K562 (cell line): Measurements from ENCODE around the gene KYAT1. TPM values are rescaled to one million over a fixed set of nuclear protein-coding genes. Genes with fewer than 3 reads are reported as not detected.

Source experiments
- ATAC-seq: fragments of 200-7000 bp; cut with Tn5 transposase; 3 replicates; pipeline ENCODE4 v1.9.1; 2020; ENCODE audit warnings: moderate library complexity
- BruUV-seq: library from RNA; stranded (reverse); fragments of 400-500 nt; replicated peaks from 2 replicates; lab custom pipeline; 2021; lab: Mats Ljungman, UMichigan
- CTCF ChIA-PET: fragments of 300-600 bp; formaldehyde crosslinking; extraction: SDS; loops from one replicate; lab custom pipeline; 2021; ENCODE audit warnings: low intra/inter-chr PET ratio; lab: Yijun Ruan, JAX
- POLR2A ChIA-PET: fragments of 300-600, 350-650 bp; sonication (Branson Sonifier 250); formaldehyde crosslinking; extraction: SDS; loops from one replicate; lab custom pipeline; 2021; ENCODE audit warnings: antibody characterized with exemption, inconsistent platforms; lab: Yijun Ruan, JAX
- DNase-seq, 4 experiments: peaks; one replicate each; pipeline versions ENCODE4 v3.0.0 to v3.0.0-alpha.2; 2011 to 2018; ENCODE audit warnings: low spot score in 3 of 4, mixed read lengths in 3 of 4; ENCODE audit errors: extremely low read depth in 1 of 4
- FAIRE-seq: peaks from 2 replicates; lab custom pipeline; 2011; peaks lifted over from hg19 to GRCh38; lab: Jason Lieb, UNC
- H2AFZ ChIP-seq: 2 replicates; pipeline ENCODE4 v1.6.0; 2011; ENCODE audit warnings: low read depth, low read length, control low read depth, inconsistent platforms
- H3K27ac ChIP-seq: fragments of 200-600 bp; 3 replicates; pipeline ENCODE4 v1.8.0; 2011; ENCODE audit warnings: low read depth, mild to moderate bottlenecking, control low read depth, inconsistent platforms, low read length, moderate library complexity, mixed read lengths; ENCODE audit errors: extremely low read depth
- H3K27me3 ChIP-seq, 2 experiments: fragments of 300-600 bp in 1 of 2; 2 replicates in 1 of 2; 3 replicates in 1 of 2; pipeline versions ENCODE4 v1.6.0 to v1.8.0; 2011; ENCODE audit warnings: inconsistent platforms in 2 of 2, low read length in 2 of 2, mild to moderate bottlenecking in 1 of 2, mixed read lengths in 1 of 2, moderate library complexity in 1 of 2; ENCODE audit not compliant: control insufficient read depth in 2 of 2, insufficient read depth in 2 of 2
- H3K36me3 ChIP-seq: fragments of 300-600 bp; 3 replicates; pipeline ENCODE4 v1.8.0; 2011; ENCODE audit warnings: mild to moderate bottlenecking, low read length, inconsistent platforms; ENCODE audit not compliant: control insufficient read depth, insufficient read depth
- H3K4me1 ChIP-seq, 2 experiments: fragments of 200-600 bp in 1 of 2; replicated peaks in 1 of 2; 2 replicates in 1 of 2; 3 replicates in 1 of 2; pipeline versions ENCODE4 v1.5.1 to v1.8.0; 2011; ENCODE audit warnings: inconsistent platforms in 2 of 2, low read length in 2 of 2, mild to moderate bottlenecking in 1 of 2, mixed read lengths in 1 of 2, moderate library complexity in 1 of 2; ENCODE audit not compliant: control insufficient read depth in 2 of 2, insufficient read depth in 2 of 2
- H3K4me2 ChIP-seq: 2 replicates; pipeline ENCODE4 v1.6.1; 2011; ENCODE audit warnings: low read length, control low read depth, inconsistent platforms, mixed read lengths; ENCODE audit not compliant: insufficient read depth
- H3K4me3 ChIP-seq: fragments of 200-600 bp; sonication (generic), shearing (Covaris generic); 2 replicates; pipeline ENCODE4 v1.5.1; 2016; ENCODE audit warnings: control low read depth, inconsistent platforms
- H3K79me2 ChIP-seq: fragments of 200-600 bp; 3 replicates; pipeline ENCODE4 v1.8.0; 2011; ENCODE audit warnings: low read length, inconsistent platforms; ENCODE audit not compliant: control insufficient read depth, insufficient read depth
- H3K9ac ChIP-seq, 2 experiments: 2 replicates each; pipeline versions ENCODE4 v1.6.0 to v1.6.1; 2011; ENCODE audit warnings: low read depth in 2 of 2, low read length in 2 of 2, control low read depth in 1 of 2, inconsistent platforms in 1 of 2, mild to moderate bottlenecking in 1 of 2, mixed read lengths in 1 of 2; ENCODE audit not compliant: insufficient read depth in 1 of 2
- H3K9me1 ChIP-seq: one replicate; pipeline ENCODE4 v1.6.0; 2011; ENCODE audit warnings: inconsistent platforms, mild to moderate bottlenecking, low read length, moderate library complexity; ENCODE audit not compliant: control insufficient read depth, insufficient read depth
- H3K9me3 ChIP-seq: replicated peaks from 2 replicates; pipeline ENCODE4 v1.5.1; 2011; ENCODE audit warnings: low read depth, low read length, inconsistent platforms; ENCODE audit not compliant: control insufficient read depth, insufficient read depth
- H4K20me1 ChIP-seq: replicated peaks from 2 replicates; pipeline ENCODE4 v1.6.1; 2011; ENCODE audit warnings: low read length, inconsistent platforms, mixed read lengths; ENCODE audit not compliant: control insufficient read depth, insufficient read depth
- ATF3 ChIP-seq, 2 experiments: fragments of 450-650 bp in 1 of 2; sonication (generic) in 1 of 2; formaldehyde crosslinking in 1 of 2; IDR thresholded peaks in 1 of 2; conservative IDR thresholded peaks in 1 of 2; 2 replicates each; pipeline versions ENCODE4 v1.6.1 to v1.8.1; 2016 to 2023; ENCODE audit warnings: mild to moderate bottlenecking in 2 of 2, moderate library complexity in 2 of 2, inconsistent platforms in 1 of 2, missing genetic modification reagents in 1 of 2
- CLOCK ChIP-seq: fragments of 250-450 bp; sonication (Bioruptor Pico); IDR thresholded peaks from 2 replicates; pipeline ENCODE4 v1.4.0; 2020; ENCODE audit warnings: mild to moderate bottlenecking, moderate library complexity, borderline replicate concordance
- HDAC1 ChIP-seq, 2 experiments: fragments of 450-650 bp; IDR thresholded peaks; 2 replicates each; pipeline ENCODE4 v1.6.1; 2016 to 2017; ENCODE audit warnings: inconsistent platforms in 1 of 2, mild to moderate bottlenecking in 1 of 2, moderate library complexity in 1 of 2
- POLR2G ChIP-seq: fragments of 200-400 bp; formaldehyde crosslinking; IDR thresholded peaks from 2 replicates; pipeline ENCODE4 v1.6.1; 2017; ENCODE audit warnings: low read depth, mild to moderate bottlenecking, antibody characterized with exemption, low read length, moderate library complexity
- POLR2H ChIP-seq: IDR thresholded peaks from 2 replicates; pipeline ENCODE4 v1.6.1; 2016; ENCODE audit warnings: missing genetic modification characterization, low read depth, mild to moderate bottlenecking, control low read depth, missing compliant biosample characterization, moderate library complexity
- RB1 ChIP-seq: fragments of 450-650 bp; IDR thresholded peaks from 2 replicates; pipeline ENCODE4 v1.6.1; 2017; ENCODE audit warnings: low read depth, mild to moderate bottlenecking
- TAL1 ChIP-seq: fragments of 450-650 bp; IDR thresholded peaks from 2 replicates; pipeline ENCODE4 v1.6.1; 2016; ENCODE audit warnings: mild to moderate bottlenecking
- TBL1XR1 ChIP-seq, 2 experiments: IDR thresholded peaks; 2 replicates each; pipeline ENCODE4 v1.6.1; 2012; ENCODE audit warnings: improper control_type of control experiment in 2 of 2, low read length in 2 of 2, mild to moderate bottlenecking in 1 of 2
- TCF3 ChIP-seq: sonication (generic); formaldehyde crosslinking; IDR thresholded peaks from 2 replicates; pipeline ENCODE4 v1.4.0; 2020; ENCODE audit warnings: mild to moderate bottlenecking, missing genetic modification reagents
- ZFX ChIP-seq: sonication (generic); formaldehyde crosslinking; IDR thresholded peaks from 2 replicates; pipeline ENCODE4 v1.8.0; 2022; ENCODE audit warnings: mild to moderate bottlenecking, missing genetic modification reagents, moderate library complexity
- ZNF384 ChIP-seq: IDR thresholded peaks from 2 replicates; pipeline ENCODE4 v1.6.1; 2012; ENCODE audit warnings: low read depth, low read length, improper control_type of control experiment
- ZNF639 ChIP-seq, 2 experiments: fragments of 200-800 bp in 1 of 2; sonication (Bioruptor generic) in 1 of 2; sonication (generic) in 1 of 2; formaldehyde crosslinking in 1 of 2; IDR thresholded peaks in 1 of 2; conservative IDR thresholded peaks in 1 of 2; 2 replicates each; pipeline versions ENCODE4 v1.5.0 to v1.6.1; 2016 to 2020; ENCODE audit warnings: missing compliant biosample characterization in 1 of 2, missing genetic modification characterization in 1 of 2, missing genetic modification reagents in 1 of 2
- WGBS: fragments of 100-300 bp; shearing (Covaris generic); methylation state at CpG from one replicate; pipeline ENCODE4 v1.1.6; 2016; ENCODE audit warnings: low coverage, mixed read lengths; ENCODE audit not compliant: insufficient coverage; ENCODE audit errors: missing lambda C conversion rate; 5-methylcytosine and 5-hydroxymethylcytosine counted together
- in situ Hi-C: fragments of 300-500 bp; cut with MboI; formaldehyde crosslinking; loops from 4 replicates; pipeline ENCODE4 v1.15.0; 2018; ENCODE audit warnings: inconsistent platforms, mixed read lengths
- intact Hi-C: fragments of 100-400 bp; cut with micrococcal nuclease; formaldehyde crosslinking; loops from 2 replicates; pipeline ENCODE4 v1.14.2; 2022
- polyA plus RNA-seq, 8 experiments: library from polyadenylated mRNA; depleted of rRNA in 4 of 8; stranded (reverse) in 5 of 8; unstranded in 3 of 8; fragments of >200 nt; fragmentation: Nextera tagmentation in 2 of 8; fragmentation: Illumina TruSeq in 1 of 8; extraction: Ambion mirVana in 2 of 8; extraction: Trizol in 1 of 8; gene quantifications; 2 replicates each; pipeline versions ENCODE4 v1.2.1 to v1.2.3, GENCODE V29; 2011 to 2014; ENCODE audit warnings: inconsistent platforms in 1 of 8, missing spikeins in 1 of 8
- total RNA-seq, 7 experiments: library from RNA; depleted of rRNA in 6 of 7; stranded (reverse); fragments of >200 nt in 6 of 7; fragmentation: Illumina TruSeq in 2 of 7; extraction: Trizol in 2 of 7; gene quantifications; 2 replicates each; pipeline versions ENCODE4 v1.2.1 to v1.2.3, GENCODE V29; 2011 to 2021; ENCODE audit warnings: low replicate concordance in 1 of 7

KYAT1 gene
- total and polyA plus RNA-seq, 9 of the 15 experiments (the other 6 are each of a cell fraction or from before 2014, with no cell fraction given) = 6.4 to 16.8 (median 11.1) TPM

- Histone ChIP-seq H3K4me3 (peak within 1 kb of the TSS; percentile 70), H3K27ac (peak within 1 kb of the TSS; percentile 84), H3K36me3 (peaks cover 34% of the 10 kb centered on the region), H3K4me2 (peak within 1 kb of the TSS; percentile 98), H2AFZ (peak within 1 kb of the TSS; percentile 97), H3K9ac (peak within 1 kb of the TSS; percentile 70 to 99), H3K79me2 (peaks cover 20% of the 10 kb centered on the region), H3K27me3 (no peaks in the 10 kb centered on the region), H4K20me1 (peaks cover 14% of the 10 kb centered on the region), H3K9me3 (no peaks in the 10 kb centered on the region), H3K4me1 (peaks cover 4 to 51% of the 10 kb centered on the region in 2 experiments; a peak in 3 of 5 replicates), H3K9me1 (no peaks in the 10 kb centered on the region)
- no TSS peak for BruUV-seq
- POLR2A ChIA-PET = interaction anchor here (0.5 to 3.9 kb wide), 15 partner anchors 8 to 1104 kb away, joined by 3 to 48 read pairs (median 4); partner anchors contain the start of genes SPOUT1 and ZDHHC12
- DNase-seq (peak; percentile 97 to 100 (median 98)), ATAC-seq (peak; percentile 87), FAIRE-seq (peak; percentile 99)
- in situ Hi-C loops (no loop called here), intact Hi-C loops (loop anchor here (1.0 to 5.0 kb wide), 3 partner anchors 44 to 85 kb away; no protein-coding TSS in a partner anchor)
- 1% methylated on average over 46 of the region's 70 CpGs for WGBS
- CTCF ChIA-PET = interaction anchor here (0.6 to 1.6 kb wide), 2 partner anchors 85 to 218 kb away, joined by 5 read pairs; partner anchors contain the start of gene MIGA2
- peak; percentile 87 for TF ChIP-seq POLR2H (tag)
- no peak for TF ChIP-seq TAL1
- peak in 1 of 2 experiments; percentile 47; a peak in 1 of 4 replicates for TF ChIP-seq HDAC1 (IDR thresholded peaks at IDR 0.05)
- peak; percentile 67 for TF ChIP-seq ZFX (CRISPR knock-in tag)
- peak; percentile 94 for TF ChIP-seq POLR2G
- TF ChIP-seq TCF3 (CRISPR knock-in tag) = peak; percentile 39
- TF ChIP-seq TBL1XR1 (IDR thresholded peaks at IDR 0.05; ENCODE audit: low read length in 2 of 2) = no peak
- TF ChIP-seq ATF3 (IDR thresholded peaks at IDR 0.05) = no peak
- peak; percentile 69; the same call in 1 of the 2 replicates for TF ChIP-seq ATF3 (CRISPR knock-in tag; conservative IDR thresholded peaks at IDR 0.05)
- peak; percentile 58 for TF ChIP-seq ZNF384
- TF ChIP-seq RB1 = peak; percentile 47
- TF ChIP-seq ZNF639 (CRISPR knock-in tag; conservative IDR thresholded peaks at IDR 0.05 in 1 of 2, IDR thresholded peaks at IDR 0.05 in 1 of 2) = peak in 1 of 2 experiments; percentile 47; a peak in 1 of 4 replicates
- TF ChIP-seq CLOCK (CRISPR knock-in tag) = no peak
These were observed 63.5 kb downstream of the KYAT1 start, which contains the start of gene ENDOG for GRCh38 chr9:128818099-128818838. ENDOG (plus strand) TSS chr9:128818500; CDS start chr9:128818685, 185 bp downstream.
